Astrocyte of the spinal cord (primary cell): ENCODE data around the gene FAM89B.

Experiments
- DNase-seq: peaks from one replicate; pipeline ENCODE4 v3.0.0; 2011; ENCODE audit warnings: low read depth, low spot score
- H3K4me3 ChIP-seq: 2 replicates; pipeline ENCODE4 v1.5.1; 2011; ENCODE audit warnings: low read depth, mild to moderate bottlenecking, low read length, moderate library complexity
- in situ Hi-C: cut with HindIII; loops from 2 replicates; pipeline ENCODE4 v1.10.0; 2017; ENCODE audit warnings: low sequenced_read_pairs
- TF ChIP-seq, protein P1 (sequence below): IDR thresholded peaks from 2 replicates; pipeline ENCODE4 v1.5.1; 2012; ENCODE audit warnings: low read depth, mild to moderate bottlenecking, low read length, inconsistent platforms

Gene FAM89B

DNA sequence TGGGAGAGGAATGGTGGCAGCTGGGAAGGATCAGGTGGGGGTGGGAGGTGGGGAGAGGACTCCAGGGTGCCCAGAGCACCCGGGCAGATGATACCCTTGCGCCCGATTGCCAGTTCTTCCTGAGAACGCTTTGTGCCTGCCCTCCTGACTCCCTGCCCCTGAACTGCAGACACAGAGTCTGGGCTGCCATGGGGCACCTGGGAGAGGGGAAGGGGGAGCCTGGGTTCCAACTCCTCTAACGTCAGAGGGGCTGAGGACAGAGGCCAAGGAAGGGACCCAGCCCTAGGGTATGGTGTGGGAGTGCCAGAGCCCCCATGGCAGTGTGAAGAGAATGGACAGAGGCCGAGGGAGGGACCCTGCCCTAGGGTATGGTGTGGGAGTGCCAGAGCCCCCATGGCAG, 24.2 kb downstream of the FAM89B start:
- TF ChIP-seq, protein P1, sequence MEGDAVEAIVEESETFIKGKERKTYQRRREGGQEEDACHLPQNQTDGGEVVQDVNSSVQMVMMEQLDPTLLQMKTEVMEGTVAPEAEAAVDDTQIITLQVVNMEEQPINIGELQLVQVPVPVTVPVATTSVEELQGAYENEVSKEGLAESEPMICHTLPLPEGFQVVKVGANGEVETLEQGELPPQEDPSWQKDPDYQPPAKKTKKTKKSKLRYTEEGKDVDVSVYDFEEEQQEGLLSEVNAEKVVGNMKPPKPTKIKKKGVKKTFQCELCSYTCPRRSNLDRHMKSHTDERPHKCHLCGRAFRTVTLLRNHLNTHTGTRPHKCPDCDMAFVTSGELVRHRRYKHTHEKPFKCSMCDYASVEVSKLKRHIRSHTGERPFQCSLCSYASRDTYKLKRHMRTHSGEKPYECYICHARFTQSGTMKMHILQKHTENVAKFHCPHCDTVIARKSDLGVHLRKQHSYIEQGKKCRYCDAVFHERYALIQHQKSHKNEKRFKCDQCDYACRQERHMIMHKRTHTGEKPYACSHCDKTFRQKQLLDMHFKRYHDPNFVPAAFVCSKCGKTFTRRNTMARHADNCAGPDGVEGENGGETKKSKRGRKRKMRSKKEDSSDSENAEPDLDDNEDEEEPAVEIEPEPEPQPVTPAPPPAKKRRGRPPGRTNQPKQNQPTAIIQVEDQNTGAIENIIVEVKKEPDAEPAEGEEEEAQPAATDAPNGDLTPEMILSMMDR: no peak

DNA sequence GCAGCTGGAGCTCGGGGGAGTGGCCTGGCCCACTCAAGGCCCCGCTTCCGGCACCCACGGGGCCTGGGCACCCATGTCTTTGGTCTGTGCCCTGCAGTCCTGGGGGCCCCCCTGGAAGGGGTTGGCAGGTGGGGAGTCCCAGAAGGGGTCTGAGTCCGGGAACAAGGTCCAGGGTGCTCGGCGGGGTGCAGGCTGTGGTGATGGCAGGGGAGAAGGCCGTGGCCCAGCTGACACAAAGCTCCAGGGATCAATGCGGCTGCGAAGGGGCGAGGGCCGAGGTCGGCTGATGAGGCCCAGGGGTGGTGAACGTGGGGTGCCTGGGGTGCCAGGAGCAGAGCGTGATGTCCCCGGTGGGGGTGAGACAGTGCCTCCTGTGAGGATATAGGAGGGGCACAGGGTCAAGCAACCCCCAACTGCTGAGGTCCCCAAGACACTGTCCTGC, 25.9 kb downstream of the FAM89B start:
- TF ChIP-seq, protein P1: no peak
- no peak overlapping the region for H3K4me3 ChIP-seq
- DNase-seq: no peak
- in situ Hi-C loops: no loop called here

More for the DNA sequence above, 24.2 kb downstream of the FAM89B start:
- in situ Hi-C loops: no loop called here
- no peak for DNase-seq
- H3K4me3 ChIP-seq: no peak overlapping the region

DNA sequence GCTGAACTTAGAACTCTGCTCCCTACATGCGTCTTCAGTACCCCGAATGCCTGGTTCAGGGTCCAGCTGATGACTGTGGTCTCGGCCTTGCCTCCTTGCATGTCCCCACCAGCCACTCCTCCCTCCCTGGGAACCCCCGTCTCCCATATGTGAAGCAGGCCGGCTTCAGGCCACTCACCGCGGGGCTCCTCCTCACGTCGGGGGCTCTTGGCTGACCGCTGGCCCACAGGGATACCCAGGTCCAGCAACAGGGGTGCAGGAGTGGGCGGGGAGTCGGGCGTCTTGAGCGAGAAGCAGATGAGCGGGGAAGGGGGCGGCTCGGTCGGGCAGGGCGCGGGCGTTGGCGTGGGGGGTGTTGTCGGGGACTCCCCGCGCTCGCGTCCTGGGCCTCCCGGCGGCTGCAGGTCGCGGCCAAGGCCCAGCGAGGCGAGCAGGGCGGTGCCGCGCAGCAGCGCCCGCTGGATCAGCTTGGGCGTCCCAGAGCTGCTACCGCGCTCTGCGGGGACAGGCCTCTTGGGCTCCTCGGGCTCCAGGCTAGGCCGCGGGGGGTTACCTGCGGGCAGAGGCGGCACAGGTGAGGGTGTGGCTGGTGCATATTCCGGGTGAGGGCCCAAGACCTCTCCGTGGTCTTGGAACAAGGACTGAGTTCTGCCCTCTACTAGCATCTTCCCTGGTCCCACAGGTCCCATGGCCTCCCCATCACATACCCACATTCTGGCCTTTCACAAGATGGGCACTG, 27.0 kb downstream of the FAM89B start:
- no peak overlapping the region for H3K4me3 ChIP-seq
- DNase-seq: no peak
- in situ Hi-C loops: no loop called here
- TF ChIP-seq, protein P1: no peak

DNA sequence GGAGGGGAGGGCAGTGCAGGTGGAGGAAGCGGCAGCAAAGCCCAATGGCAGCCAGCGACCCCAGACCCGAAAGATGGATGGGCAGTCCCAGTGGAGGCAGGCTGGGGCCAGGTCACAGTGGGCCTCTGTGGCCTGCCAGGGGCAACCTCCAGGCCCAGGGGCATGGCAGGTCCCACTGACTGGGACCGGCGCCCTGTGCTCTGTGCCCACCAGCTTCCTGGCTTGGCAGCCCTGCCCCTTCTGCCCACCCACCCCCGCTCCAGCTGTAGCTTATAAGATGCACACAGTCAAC, 27.6 kb downstream of the FAM89B start:
- no peak for DNase-seq
- TF ChIP-seq, protein P1: no peak
- no peak overlapping the region for H3K4me3 ChIP-seq
- in situ Hi-C loops: no loop called here

DNA sequence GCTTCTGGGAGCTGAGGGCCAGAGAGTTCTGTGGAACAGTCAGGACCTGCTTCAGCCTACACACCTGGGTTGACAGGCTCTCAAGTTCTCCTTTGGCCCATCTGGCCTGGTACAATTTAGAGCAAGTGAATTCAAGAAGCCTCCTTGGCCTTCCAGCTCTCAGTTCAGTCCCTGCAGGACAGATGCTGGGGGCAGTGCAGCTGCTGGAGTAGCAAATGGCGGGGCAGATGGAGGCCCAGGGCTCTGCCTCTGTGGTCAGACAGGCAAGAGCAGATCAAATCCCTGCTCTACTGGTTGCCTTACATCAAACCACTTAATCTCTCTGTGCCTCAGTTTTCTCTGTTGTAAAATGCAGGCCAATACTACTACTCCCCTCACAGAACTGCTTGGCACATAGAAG, 31.9 kb downstream of the FAM89B start:
- H3K4me3 ChIP-seq: no peak overlapping the region

DNA sequence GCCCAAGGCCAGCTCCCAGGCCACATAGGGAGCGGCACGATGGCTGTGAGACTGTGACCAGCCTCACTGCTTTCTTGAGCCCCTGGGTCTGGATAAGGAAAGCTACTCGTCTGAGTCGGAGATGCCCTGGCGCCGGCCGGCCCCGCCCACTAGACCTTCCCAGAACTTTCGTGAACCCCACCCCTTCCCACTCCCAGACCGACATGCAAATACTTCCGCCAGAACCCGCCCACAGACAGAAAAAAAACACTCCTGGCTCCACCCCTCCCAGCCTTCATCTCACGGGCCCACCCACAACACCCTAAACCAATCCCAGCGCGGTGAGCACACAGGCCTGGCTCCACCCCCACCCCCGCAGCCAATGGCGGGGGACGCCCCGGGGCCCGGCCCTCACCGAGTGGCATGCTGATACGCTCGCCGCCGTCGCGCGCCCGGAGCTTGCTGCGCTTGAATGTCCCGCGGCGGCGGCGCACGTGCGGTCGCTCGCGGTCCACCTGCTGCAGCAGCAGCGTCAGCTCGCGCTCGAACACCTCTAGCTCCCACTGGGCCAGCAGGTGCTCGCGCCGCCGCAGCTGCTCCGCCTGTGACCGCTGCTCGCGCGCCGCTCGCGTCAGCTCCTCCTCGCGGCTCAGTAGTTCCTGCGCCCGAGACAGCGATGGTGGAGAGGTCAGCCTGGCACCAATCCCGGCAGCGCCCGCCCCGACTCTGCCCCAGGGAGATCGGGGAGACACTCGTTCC, 34.7 kb downstream of the FAM89B start:
- in situ Hi-C loops: no loop called here
- TF ChIP-seq, protein P1: no peak
- DNase-seq: peak; percentile 97
- H3K4me3 ChIP-seq: no peak overlapping the region

More for the DNA sequence above, 31.9 kb downstream of the FAM89B start:
- TF ChIP-seq, protein P1: no peak
- in situ Hi-C loops: no loop called here
- no peak for DNase-seq
